SU-DHL-6 (cell line): ENCODE data around the gene GRIK4.

Experiments used
- EZH2phosphoT487 ChIP-seq: fragments of 200-600 bp; sonication (generic), shearing (Covaris generic); conservative IDR thresholded peaks from 2 replicates; pipeline ENCODE4 v1.6.1; 2018; ENCODE audit warnings: mild to moderate bottlenecking, antibody characterized with exemption, low read length, moderate library complexity, mixed read lengths
- TF ChIP-seq, protein P1 (sequence below): fragments of 200-600 bp; sonication (generic); IDR thresholded peaks from one replicate; pipeline ENCODE4 v1.5.1; 2017; ENCODE audit warnings: antibody characterized with exemption, mild to moderate bottlenecking, low read length, moderate library complexity; ENCODE audit not compliant: insufficient read depth, poor library complexity, severe bottlenecking

DNA sequence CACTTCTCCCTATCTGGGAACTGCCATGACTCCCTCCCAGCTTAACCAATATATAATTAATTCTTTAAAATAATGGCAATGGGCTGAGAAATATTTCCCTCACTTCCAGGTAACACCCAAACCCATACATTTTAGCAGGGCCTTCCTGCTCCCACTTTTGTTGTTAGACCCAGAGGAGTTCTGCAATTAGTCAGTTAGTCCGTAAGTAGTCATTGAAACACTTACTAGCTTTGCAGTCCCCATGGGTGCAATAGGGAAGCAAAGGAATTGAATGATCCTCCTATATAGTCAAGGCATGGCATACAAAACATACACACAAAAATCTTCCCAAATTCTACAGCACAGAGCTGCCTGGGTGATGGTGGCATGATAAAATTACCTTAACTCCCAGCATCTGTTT, 258.4 kb downstream of the GRIK4 start:
- TF ChIP-seq, protein P1, sequence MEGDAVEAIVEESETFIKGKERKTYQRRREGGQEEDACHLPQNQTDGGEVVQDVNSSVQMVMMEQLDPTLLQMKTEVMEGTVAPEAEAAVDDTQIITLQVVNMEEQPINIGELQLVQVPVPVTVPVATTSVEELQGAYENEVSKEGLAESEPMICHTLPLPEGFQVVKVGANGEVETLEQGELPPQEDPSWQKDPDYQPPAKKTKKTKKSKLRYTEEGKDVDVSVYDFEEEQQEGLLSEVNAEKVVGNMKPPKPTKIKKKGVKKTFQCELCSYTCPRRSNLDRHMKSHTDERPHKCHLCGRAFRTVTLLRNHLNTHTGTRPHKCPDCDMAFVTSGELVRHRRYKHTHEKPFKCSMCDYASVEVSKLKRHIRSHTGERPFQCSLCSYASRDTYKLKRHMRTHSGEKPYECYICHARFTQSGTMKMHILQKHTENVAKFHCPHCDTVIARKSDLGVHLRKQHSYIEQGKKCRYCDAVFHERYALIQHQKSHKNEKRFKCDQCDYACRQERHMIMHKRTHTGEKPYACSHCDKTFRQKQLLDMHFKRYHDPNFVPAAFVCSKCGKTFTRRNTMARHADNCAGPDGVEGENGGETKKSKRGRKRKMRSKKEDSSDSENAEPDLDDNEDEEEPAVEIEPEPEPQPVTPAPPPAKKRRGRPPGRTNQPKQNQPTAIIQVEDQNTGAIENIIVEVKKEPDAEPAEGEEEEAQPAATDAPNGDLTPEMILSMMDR, result no peak
- no peak for TF ChIP-seq EZH2phosphoT487
